Inflammatory macrophage treated with lipopolysaccharide for 1 hour (primary cell): Measurements from ENCODE around the gene CEP95.

Experiments used
- DNase-seq, 2 donors: peaks; one replicate each; pipeline ENCODE4 v3.0.0-alpha.2; 2020 to 2022

The CEP95 gene

DNA sequence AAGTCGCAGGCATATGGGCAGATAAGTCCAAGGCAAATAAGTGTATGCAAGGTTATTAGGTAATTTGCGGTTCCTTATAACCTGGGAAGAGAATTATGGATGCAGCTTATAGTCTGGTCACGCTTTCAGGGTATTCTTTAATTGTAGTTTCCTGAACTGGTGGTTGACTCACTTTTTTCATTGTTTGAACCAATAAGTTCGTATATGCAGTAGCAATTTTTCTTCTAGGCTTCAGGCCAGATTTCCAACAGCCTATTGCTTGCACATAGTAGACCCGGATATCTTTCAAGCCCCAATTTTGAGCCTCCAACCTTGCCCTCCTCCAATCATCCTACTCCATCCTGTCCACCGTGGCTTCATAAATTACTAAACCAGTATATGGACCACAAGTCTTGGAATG is 12.8 kb downstream of the CEP95 start:
- no peak for DNase-seq

DNA sequence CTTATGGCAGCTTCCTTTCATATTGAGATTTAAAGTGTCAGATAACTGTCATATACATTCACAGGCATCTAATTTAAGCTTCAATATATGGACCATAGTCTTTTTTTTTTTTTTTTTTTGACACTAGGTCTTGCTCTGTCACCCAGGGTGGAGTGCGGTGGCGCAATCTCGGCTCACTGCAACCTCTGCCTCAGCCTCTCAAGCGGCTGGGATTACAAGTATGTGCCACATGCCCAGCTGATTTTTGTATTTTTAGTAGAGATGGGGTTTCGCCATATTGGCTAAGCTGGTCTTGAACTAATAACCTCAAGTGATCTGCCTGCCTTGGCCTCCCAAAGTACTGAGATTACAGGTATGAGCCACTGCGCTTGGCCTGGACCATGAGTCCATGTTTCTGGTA is 13.6 kb downstream of the CEP95 start:
- no peak for DNase-seq

DNA sequence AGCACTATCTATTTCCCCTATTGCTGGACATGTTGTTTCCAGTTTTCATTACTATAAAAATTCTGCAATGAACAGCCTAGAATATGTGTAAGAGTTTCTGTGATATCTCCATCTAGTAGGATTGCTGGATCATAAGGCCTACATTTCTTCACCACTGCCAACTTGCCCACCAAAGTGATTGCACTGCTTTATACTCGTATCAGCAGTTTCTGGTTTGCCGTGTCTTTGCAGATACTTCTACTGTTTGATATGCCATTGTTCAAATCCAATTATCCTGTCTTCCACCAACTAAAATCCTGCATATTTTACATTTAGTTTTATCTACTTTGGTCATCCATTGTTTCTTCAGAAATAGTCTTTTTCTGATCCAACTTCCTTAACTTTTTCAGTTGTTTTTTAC is 21.1 kb downstream of the CEP95 start:
- DNase-seq: no peak

DNA sequence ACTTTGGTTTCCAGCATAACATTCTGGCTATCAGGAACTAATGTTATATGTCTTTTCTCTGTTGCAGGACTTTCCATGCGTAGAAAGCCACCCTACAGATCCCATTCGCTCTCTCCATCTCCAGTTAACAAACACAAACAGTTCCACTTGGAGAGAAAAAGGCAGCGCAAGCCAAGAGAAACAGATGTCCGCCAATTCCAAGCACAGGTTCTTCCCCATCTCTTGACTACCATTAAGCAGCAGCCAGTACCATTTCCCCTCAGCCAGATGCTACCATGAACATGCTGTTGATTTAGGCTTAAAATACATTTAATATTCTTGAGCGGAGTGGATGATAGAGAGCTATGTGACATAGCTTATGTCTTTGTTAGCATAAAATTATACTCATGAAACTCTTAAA is 22.4 kb downstream of the CEP95 start:
- DNase-seq: no peak

DNA sequence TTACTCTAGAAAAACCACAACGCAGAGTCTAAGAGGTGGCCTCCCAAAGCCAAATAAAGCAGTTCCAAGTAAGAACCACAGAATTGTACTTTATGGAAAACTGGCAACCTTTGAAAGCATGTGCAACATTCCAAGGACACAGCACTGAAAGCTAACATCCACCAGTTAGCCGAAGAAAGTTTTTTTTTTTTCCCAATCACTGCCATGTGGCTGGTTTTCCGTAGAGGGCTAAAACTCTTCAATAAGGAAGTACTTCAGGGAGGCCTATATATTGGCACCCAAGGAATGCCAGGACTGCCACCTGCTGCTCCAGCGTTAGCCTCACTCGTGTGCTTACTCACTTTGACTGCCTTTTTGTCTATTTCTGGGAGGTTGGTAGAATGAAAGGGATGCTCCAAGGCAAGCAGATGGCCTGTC is 25.2 kb downstream of the CEP95 start:
- no peak for DNase-seq

DNA sequence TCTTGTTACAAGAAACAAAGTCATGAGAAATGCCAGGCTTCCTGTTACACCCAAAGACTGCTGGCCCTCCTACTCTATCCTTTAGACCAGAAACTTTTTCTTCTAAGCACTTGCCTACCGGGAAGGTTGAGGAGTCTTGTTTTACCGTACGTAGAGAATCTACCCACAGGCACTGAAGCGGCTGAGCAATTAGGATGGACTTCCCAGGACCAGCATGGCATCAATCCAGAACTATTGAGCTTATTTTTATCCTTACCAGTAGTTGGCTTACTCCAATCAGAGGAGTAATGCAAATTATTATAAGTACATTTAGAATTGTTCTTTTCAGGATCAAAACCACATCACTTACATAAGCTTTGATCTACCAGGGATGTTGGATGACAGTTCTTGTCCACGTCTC is 25.6 kb downstream of the CEP95 start:
- DNase-seq: no peak

DNA sequence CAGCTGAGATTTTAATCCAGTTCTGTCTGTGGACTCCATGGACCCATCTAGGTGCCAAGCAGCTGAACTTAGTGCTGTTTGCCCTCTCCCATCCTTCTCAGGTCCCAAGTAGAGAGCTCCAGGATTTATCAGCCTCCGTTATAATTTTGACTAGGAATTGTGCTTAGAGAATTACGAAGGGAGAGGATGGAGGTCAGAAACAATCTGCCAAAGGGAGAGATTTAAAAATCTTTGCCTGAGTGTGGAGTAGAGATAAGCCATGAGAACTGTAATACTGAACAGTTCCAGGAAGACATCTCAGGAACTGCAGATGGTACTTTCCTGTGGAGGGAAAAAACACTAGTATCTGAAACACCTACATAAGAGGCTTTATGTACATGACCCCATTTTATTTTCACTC is 27.0 kb downstream of the CEP95 start:
- DNase-seq: no peak

DNA sequence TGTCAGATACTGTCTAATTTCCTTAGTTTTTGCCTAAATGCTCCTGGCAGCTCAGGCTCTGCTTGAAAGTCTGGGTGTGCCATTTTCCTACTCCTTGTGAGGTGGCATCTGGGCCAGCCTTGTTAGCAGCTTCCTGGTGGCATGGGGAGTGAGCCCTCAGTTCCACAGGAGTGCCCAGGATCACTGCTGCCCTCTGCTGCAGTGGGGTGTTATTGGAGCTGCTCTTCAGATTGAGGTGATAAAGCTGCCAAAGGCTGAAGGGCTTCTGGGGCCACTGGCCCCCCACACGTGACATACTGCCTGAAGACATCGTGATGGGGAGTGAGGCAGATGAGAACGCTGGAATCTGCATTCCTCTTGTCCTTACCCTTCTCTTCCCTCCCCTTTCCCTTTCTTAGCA is 27.4 kb downstream of the CEP95 start:
- no peak for DNase-seq

DNA sequence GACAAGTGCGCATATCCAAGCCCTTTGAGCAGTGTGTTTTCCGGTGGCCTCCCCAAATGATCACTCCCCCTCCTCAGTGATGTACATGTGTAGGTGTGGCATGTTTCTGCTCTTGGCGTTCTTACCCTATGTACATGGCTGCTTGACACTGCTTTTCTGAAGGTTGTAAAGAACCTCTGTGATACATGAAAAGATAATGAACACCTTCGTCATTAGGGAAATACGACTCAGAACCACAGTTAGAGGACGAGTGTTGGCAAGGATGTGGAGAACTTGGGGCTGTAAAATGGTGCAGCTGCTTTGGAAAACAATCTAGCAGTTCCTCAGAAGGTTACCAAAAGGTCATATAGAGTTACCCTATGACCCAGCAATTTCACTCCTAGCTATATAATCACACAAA is 28.6 kb downstream of the CEP95 start:
- DNase-seq: no peak

DNA sequence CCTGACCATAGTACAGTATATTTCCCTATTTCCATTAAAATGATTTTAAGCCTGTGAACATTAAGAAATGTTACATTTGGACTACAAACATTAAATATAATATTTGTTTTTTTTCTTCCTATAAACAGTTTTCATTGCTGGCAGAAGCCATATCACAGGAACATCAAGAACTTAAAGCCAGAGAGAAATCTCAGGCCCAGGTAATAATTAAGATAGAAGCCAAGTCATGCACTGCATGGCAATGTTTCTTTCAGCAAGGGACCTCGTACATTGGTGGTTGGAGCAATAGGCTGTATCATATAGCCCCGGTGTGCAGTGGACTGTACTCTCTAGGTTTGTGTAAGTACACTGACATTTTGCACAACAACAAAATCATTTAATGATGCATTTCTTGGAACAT is 30.1 kb downstream of the CEP95 start:
- no peak for DNase-seq

DNA sequence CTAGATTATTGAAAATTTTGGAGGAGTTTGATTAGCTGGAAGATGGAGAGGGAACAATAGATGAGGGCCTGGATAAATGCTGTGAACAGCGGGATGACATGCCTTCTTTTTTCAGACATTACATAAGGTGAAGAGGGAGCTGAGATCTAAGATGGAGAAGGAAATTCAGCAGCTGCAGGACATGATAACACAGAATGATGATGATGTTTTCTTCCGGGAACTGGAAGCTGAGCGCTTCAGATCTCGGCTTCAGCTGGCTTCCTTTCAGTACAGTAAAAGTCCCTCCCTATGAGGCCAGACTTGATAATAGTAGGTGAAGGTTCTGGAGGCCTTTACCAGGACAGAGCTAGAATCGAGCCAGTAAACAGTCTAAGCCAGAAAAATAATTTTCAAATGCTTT is 30.7 kb downstream of the CEP95 start:
- no peak for DNase-seq

DNA sequence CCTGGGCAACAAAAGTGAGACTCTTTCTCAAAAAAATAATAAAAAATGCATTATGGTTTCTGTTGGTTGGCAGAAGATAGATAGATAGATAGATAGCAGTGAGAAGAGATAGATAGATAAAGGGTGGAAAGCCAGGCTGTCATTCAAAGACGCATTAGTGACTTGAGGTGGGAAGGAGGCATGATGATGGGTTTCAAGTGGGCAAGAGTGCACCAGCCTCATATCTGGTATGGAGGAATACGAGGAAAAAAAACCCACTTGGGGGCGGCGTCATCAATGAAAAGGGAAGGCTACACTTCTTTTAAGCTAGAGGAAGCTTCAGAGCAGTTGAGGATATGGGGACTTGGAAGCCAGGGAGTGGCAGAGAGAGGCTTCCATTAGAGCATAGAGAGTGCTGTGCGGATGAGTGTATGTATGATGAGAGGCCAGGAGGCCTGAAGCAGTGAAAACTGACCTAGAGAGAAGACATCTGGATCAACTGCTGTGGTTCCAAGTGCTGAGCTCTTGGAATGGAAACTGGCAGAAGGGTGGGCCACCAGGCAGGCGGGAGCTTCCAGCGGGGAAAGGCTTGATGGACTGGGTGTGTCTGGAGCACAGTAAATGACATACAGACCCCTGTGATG is 31.8 kb downstream of the CEP95 start:
- no peak for DNase-seq

DNA sequence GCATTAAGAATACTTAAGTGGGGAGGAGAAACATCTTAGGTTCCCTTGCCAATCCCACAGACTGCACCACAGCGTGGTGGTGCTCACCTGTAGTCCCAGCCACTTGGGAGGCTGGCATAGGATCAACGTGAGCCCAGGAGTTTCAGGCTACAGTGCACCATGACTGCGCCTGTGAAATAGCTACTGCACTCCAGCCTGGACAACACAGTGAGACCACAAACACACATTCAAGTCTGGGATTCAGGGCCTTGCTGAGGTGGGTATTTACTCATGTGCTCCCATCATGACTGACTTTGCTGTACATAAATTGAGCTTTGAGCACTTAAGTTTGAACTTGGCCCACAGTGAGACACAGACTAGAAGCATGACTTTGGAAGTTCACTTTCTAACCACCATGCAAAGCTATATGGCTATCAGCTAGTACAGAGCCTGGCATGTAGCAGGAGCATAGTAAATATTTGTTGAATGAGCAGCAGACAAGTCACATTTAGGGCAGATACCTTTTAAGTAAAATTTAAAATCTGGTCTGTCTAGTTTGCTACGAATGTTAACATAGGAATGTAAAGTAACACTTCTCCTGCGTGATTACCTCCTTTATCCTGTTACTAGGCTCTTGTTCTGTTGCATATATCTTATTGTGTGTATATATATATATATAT is 33.5 kb downstream of the CEP95 start:
- DNase-seq: no peak

DNA sequence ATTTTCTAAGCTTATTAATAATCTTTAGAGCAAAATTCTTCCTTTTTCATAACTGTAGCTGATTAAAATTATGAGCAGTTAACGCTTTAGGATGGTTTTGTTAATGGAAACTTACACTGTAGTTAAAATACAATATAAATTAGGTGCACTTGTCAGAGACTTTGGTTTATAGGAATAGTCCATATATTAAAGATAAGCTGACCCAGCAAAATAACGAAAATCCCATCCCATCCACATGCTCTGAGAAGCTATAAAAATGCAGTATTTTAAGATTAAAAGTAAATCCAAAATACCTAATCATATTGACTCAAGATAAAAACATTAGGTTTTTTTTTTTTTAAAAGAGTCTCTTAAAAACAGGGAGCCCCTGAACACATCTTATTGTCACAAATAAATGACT is 38.0 kb downstream of the CEP95 start:
- no peak for DNase-seq

DNA sequence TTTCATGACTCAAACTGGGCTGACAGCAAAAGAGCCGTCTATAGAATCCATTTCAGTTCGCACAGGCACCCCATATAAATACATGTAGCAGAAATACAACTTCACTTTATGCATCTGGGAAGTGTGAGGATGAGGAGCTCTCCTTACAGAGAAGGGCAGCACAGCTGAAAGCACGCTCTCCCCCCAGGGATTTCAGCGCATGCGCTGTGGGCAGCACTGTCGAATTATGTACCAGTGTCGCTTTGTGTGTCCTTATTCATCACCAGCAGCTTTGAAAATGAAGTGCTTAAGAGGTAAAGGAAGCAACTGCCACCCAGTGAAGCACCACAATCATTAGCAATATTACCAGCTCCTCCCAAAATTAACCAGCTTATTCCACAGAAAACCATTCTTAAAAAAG is 39.9 kb downstream of the CEP95 start:
- no peak for DNase-seq

DNA sequence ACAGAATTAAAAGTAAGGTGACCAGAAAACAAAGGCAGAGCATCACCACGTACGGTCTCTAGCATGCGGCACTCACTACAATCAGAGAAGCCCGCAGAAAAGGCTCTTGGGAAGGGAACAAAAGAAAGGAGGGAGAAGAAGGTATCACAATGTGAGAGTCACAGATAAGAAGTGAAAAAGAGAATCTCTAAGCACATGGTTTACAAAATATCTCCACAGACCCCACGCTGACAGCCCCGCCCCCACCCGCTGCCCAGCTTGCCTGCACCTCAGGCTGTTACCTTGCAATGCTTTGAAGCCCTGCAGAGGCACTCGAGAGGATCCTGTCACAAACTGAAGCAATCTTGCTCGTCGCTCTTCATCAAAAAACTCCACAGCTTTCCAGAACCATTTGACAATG is 40.5 kb downstream of the CEP95 start:
- no peak for DNase-seq

DNA sequence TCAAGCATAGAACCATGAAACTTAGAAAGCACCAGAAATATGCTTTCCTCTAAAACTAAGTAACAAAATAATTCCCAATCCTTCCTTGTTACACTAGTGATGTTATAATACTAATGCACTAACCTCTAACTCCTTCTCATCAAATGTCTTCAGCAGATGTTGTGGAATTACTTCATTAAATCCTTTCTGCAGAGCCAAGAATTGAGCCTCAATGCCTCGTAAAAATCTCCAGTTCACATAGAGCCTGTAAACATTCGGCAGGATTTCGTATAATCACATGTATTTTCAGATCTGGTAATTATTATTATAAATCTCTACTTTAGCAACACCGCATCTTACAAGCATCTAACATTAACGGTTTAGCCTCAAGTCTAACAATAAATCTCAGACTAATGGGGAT is 44.7 kb downstream of the CEP95 start:
- no peak for DNase-seq

DNA sequence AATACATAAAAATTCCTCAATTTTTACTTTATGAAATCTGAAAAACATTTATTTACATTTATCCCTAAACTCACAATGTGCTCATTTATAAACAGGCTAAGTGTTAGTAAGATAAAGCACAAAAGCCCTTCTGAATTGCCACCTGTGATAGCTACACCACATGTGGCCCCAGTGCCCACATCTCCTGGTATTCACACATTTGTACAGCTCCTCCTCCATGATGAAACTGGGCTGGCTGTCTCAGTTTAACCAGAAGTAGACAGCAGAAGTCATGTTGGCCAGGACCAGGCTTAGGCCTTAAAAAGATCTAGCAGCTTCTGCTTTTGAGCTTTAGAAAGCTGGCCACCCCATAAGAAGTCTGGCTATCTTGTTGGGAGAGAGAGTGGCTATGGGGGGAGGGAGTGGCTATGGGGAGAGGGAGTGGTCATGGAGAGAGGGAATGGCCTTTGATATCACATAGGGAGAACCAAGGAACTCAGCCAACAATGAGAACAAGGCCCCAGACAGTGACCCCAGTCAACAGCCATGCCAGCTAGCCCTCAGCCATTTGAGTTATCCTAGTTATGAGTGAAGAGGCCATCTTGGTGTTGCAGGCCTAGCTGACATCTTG is 47.4 kb downstream of the CEP95 start:
- DNase-seq: no peak

DNA sequence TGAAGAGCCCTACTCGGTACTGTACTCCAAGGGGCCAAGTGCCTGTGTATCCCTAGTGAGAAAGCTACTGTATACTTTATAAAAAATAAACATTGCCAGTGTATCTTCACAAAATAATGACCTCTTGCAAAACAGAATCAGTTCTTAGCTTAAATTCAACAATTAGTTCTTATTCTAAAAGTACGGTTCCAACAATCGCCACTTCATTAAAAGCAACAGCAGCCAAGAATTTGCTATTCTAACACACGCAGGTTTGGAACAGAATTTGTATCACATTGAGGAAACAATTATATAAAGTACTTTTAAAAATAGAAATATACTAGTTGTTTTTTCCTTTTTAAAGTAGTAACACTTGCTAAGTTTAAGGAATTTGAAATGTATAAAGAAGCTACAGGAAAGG is 48.5 kb downstream of the CEP95 start:
- DNase-seq: no peak

DNA sequence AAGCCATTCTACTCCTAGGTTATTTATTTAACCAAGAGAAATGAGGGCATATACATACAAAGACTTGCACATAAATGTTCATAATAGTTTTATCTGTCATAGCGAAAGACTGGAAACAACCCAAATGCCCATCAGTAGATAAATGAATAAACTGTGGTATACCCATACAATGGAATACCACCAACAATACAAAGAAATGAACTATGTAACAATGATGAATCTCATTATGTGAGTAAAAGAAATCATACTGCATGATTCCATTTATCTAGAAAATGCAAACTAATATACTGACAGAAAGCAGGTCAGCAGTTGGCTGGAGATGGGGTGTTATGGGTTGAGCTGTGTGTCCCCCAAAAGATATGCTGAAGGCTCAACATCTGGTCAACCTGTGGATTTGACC is 57.3 kb downstream of the CEP95 start:
- DNase-seq: no peak

DNA sequence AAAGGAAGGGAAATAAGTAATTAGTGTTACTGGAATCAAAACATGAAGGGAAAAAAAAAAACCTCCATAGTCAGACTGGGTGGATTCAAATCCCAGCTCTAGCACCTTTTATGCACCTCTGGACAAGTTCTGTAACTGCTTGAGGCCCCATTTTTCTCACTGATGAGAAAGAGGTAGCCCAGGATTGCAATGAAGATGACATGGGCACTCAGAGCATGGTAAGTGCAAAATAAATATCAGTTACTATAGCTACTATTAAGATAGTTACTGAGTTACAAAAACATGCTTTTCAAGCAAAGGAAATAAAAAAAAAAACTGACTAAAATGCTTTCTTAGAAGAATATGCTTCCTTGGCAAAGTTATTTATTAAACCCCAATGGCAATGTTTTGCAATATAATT is 58.8 kb downstream of the CEP95 start:
- no peak for DNase-seq

DNA sequence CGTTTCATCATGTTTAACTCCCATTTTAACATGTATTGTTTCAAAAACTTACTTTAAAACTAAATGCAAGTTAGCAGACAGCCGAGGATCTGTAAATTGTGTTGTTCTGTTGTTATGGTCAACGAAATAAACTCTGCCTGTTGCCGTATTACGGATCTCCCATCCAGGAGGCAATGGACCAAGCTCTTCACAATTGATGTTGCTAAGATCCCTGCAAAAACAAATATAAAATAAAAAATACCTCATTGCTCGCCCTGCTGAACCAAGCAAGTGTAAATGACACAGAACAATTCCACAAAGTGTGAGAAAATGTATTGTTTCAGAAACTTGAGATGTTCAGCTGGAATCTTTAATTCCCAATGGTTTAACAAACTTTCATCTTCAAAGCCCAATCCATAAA is 65.0 kb downstream of the CEP95 start:
- no peak for DNase-seq

DNA sequence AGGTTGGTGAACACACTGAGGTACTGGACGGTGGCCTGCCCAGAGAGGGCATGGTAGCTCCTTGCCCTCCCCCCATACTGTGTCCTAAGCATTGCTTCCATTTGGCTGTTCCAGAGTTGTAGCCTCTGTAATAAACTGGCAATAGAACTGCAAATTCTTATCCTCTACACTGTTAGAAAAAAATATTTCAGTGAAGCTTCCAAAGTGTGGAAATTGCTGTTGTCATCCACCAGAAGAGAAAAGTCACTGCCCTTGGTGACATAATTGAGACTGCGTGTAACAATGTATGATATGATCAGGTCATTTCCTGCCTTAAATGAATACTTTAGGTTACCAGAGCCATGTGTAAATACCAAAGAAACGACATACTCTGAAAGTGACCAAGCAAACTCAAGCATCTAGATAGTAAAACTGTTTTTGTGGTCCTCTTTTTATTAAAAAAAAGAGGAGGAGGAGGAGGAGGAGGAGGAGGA is 65.9 kb downstream of the CEP95 start:
- peak; percentile 55 to 76 for DNase-seq

DNA sequence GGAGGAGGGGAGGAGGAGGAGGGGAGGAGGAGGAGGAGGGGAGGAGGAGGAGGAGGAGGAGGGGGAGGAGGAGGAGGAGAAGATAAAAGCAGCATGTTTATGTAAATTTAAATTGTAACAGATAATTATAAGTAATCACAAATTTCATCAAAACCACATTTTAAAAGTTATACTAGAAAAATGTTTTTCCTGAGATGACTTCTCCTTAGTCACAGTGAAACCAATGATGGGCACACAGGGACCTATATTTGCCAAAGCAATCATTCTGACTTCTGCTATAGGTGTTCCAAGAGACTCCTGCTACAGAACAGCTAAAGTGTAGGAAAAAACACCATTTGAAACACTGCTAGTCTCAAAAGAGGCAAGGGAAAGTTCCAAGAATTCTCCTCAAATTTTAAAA is 66.4 kb downstream of the CEP95 start:
- DNase-seq: no peak

DNA sequence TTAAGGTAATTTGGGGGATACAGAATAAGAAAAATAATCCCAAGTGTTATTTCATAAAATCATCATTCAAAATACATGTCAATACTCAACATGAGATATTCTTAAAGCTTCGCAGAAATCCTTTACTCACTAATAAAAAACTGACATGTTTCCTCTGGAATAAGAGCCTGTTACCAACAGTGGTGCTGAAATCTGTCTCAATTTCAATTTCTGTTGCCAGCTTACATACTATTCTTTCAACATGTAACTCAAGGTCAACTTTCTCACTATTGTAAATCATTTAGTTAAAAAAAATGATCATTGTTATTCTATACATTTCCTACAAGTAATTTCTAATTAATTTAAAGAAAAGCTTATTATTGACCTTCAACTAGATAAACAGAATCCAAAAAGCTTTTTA is 67.9 kb downstream of the CEP95 start:
- DNase-seq: no peak
